SH-SY5Y (cell line): Measurements from ENCODE around the gene COPG2.

Source experiments
- GATA2 ChIP-seq: IDR thresholded peaks from 2 replicates; pipeline ENCODE4 v1.6.1; 2011; ENCODE audit warnings: mild to moderate bottlenecking, low read depth, low read length
- GATA3 ChIP-seq: IDR thresholded peaks from 2 replicates; pipeline ENCODE4 v1.6.1; 2011; ENCODE audit warnings: low read depth, mild to moderate bottlenecking, low read length, moderate library complexity

- TF ChIP-seq GATA3 (no peak), GATA2 (no peak)
Observed at GRCh38 chr7:130701650-130702049, 33.1 kb upstream of the COPG2 start.
